ENCODE data around the gene CDK6. TPM values are rescaled to one million over a fixed set of nuclear protein-coding genes. Genes with fewer than 3 reads are reported as not detected.

The CDK6 gene
- total and polyA plus RNA-seq, 2 experiments from 2014 or later = 7.4 to 23.7 TPM

GRCh38 chr7:92658671-92659070 lies 177.7 kb downstream of the CDK6 start (continued):
- TF ChIP-seq ETS1 (IDR thresholded peaks at IDR 0.05) (no peak), ZNF114 (CRISPR knock-in tag; IDR thresholded peaks at IDR 0.05) (no peak), EZH2phosphoT487 (IDR thresholded peaks at IDR 0.05; ENCODE audit: unreplicated experiment) (no peak), POLR2AphosphoS5 (IDR thresholded peaks at IDR 0.05; ENCODE audit: low read depth) (no peak), JUNB (IDR thresholded peaks at IDR 0.05; ENCODE audit: unreplicated experiment) (no peak), NANOG (IDR thresholded peaks at IDR 0.05; ENCODE audit: borderline replicate concordance) (no peak), REST (IDR thresholded peaks at IDR 0.05; ENCODE audit: unreplicated experiment) (no peak), STAT1 (IDR thresholded peaks at IDR 0.05; ENCODE audit: unreplicated experiment) (no peak)
- TF ChIP-seq, protein P1, sequence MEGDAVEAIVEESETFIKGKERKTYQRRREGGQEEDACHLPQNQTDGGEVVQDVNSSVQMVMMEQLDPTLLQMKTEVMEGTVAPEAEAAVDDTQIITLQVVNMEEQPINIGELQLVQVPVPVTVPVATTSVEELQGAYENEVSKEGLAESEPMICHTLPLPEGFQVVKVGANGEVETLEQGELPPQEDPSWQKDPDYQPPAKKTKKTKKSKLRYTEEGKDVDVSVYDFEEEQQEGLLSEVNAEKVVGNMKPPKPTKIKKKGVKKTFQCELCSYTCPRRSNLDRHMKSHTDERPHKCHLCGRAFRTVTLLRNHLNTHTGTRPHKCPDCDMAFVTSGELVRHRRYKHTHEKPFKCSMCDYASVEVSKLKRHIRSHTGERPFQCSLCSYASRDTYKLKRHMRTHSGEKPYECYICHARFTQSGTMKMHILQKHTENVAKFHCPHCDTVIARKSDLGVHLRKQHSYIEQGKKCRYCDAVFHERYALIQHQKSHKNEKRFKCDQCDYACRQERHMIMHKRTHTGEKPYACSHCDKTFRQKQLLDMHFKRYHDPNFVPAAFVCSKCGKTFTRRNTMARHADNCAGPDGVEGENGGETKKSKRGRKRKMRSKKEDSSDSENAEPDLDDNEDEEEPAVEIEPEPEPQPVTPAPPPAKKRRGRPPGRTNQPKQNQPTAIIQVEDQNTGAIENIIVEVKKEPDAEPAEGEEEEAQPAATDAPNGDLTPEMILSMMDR (conservative IDR thresholded peaks at IDR 0.05; ENCODE audit: low read depth in 2 of 2) = no peak

DNA sequence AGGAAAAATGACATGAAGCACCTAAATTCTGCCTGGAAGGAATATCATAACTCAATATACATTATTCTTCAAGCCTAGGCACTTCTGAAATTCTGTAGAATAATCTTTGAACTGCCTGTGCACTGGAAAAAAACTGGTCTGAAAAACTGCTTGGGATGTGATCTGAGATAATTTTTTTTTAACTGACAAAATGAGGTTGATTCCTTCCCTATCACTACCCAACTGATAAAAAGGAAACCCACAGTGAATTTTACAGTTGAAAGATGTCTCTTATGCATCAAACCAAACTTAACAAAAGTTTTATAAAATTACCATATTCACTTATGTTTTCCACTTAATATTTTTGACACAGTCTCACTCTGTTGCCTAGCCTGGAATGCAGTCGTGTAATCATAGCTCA lies 179.0 kb downstream of the CDK6 start:
- H3K4me1 ChIP-seq (ENCODE audit: insufficient read depth) = no peaks in the 10 kb centered on the region
- H4K20me1 ChIP-seq (replicated peaks; ENCODE audit: insufficient read depth) = no peaks in the 10 kb centered on the region
- TF ChIP-seq POLR2AphosphoS5 (IDR thresholded peaks at IDR 0.05; ENCODE audit: low read depth) = no peak
- no peak for TF ChIP-seq REST (IDR thresholded peaks at IDR 0.05; ENCODE audit: unreplicated experiment)
- no peak for TF ChIP-seq CREB1 (CRISPR knock-in tag; IDR thresholded peaks at IDR 0.05; ENCODE audit: low read depth)
- no peak for TF ChIP-seq JUNB (IDR thresholded peaks at IDR 0.05; ENCODE audit: unreplicated experiment)
- no peak for TF ChIP-seq ETS1 (IDR thresholded peaks at IDR 0.05)
- no peak for TF ChIP-seq ZNF114 (CRISPR knock-in tag; IDR thresholded peaks at IDR 0.05)
- TF ChIP-seq NANOG (IDR thresholded peaks at IDR 0.05; ENCODE audit: borderline replicate concordance) = no peak
- TF ChIP-seq EZH2phosphoT487 (IDR thresholded peaks at IDR 0.05; ENCODE audit: unreplicated experiment) = no peak
- TF ChIP-seq, protein P1 (conservative IDR thresholded peaks at IDR 0.05; ENCODE audit: low read depth in 2 of 2) = no peak

More for the DNA sequence above, 179.0 kb downstream of the CDK6 start:
- no peaks in the 10 kb centered on the region for H3K36me3 Mint-ChIP-seq (ENCODE audit: low read depth)
- no peak overlapping the region for H3K27ac Mint-ChIP-seq
- Histone ChIP-seq H3K4me3 (no peak overlapping the region), H3K27ac (ENCODE audit: low read depth) (no peak overlapping the region), H3F3A (replicated peaks; ENCODE audit: low read depth) (no peaks in the 10 kb centered on the region), H3K27me3 (ENCODE audit: insufficient read depth) (no peaks in the 10 kb centered on the region), H3K9me2 (ENCODE audit: insufficient read depth) (no peaks in the 10 kb centered on the region), H3K79me2 (replicated peaks; ENCODE audit: insufficient read depth) (no peaks in the 10 kb centered on the region), H2AFZ (no peak overlapping the region), H3K4me2 (no peak overlapping the region), H3K36me3 (ENCODE audit: insufficient read depth) (no peaks in the 10 kb centered on the region)
- DNase-seq (ENCODE audit: low spot score) = no peak
- ATAC-seq = no peak
- H3K4me1 Mint-ChIP-seq = no peaks in the 10 kb centered on the region
- H3K9me3 Mint-ChIP-seq = no peaks in the 10 kb centered on the region
- no peak overlapping the region for H3K4me3 Mint-ChIP-seq
- H3K27me3 Mint-ChIP-seq (ENCODE audit: insufficient read depth, low read depth, poor library complexity) = no peaks in the 10 kb centered on the region
